H9 (cell line): ENCODE results near the gene SNX27. TPM values are rescaled to one million over a fixed set of nuclear protein-coding genes. Genes with fewer than 3 reads are reported as not detected.
"Not testable (repeated sequence)": the region's sequence is repeated elsewhere in the genome, so short reads cannot be mapped to it uniquely, and the experiment has no call there.

Experiments used
- DNase-seq: peaks from one replicate; pipeline ENCODE4 v3.0.0-alpha.2; 2017
- H2AFZ ChIP-seq: one replicate; pipeline ENCODE4 v1.6.1; 2013; ENCODE audit warnings: mild to moderate bottlenecking, low read length, control low read depth, moderate library complexity
- H2AK5ac ChIP-seq: 2 replicates; pipeline ENCODE4 v1.6.1; 2013; ENCODE audit warnings: low read length, control low read depth, mixed read lengths; ENCODE audit not compliant: insufficient read length
- H2BK120ac ChIP-seq: one replicate; pipeline ENCODE4 v1.6.1; 2013; ENCODE audit warnings: low read depth, mild to moderate bottlenecking, low read length, control low read depth, inconsistent platforms; ENCODE audit not compliant: poor library complexity, severe bottlenecking
- H2BK12ac ChIP-seq: 2 replicates; pipeline ENCODE4 v1.6.1; 2013; ENCODE audit warnings: low read length, control low read depth, mixed read lengths, low read depth; ENCODE audit not compliant: insufficient read length
- H2BK15ac ChIP-seq: 2 replicates; pipeline ENCODE4 v1.6.1; 2013; ENCODE audit warnings: low read depth, low read length, control low read depth
- H2BK20ac ChIP-seq: one replicate; pipeline ENCODE4 v1.6.1; 2013; ENCODE audit warnings: low read depth, mild to moderate bottlenecking, low read length, control low read depth, inconsistent platforms; ENCODE audit not compliant: poor library complexity, severe bottlenecking
- H2BK5ac ChIP-seq: 2 replicates; pipeline ENCODE4 v1.6.1; 2013; ENCODE audit warnings: low read length, control low read depth, mixed read lengths; ENCODE audit not compliant: insufficient read length
- H3K14ac ChIP-seq: 2 replicates; pipeline ENCODE4 v1.6.1; 2013; ENCODE audit warnings: low read length, control low read depth; ENCODE audit not compliant: insufficient read depth
- H3K18ac ChIP-seq: 2 replicates; pipeline ENCODE4 v1.6.1; 2013; ENCODE audit warnings: low read depth, mild to moderate bottlenecking, mixed read lengths, low read length, control low read depth; ENCODE audit not compliant: insufficient read length
- H3K23ac ChIP-seq: 2 replicates; pipeline ENCODE4 v1.6.1; 2013; ENCODE audit warnings: low read length, control low read depth, mixed read lengths, low read depth; ENCODE audit not compliant: insufficient read length
- H3K23me2 ChIP-seq: 2 replicates; pipeline ENCODE4 v1.6.1; 2013; ENCODE audit warnings: low read depth, mild to moderate bottlenecking, mixed read lengths, low read length, control low read depth; ENCODE audit not compliant: insufficient read length, poor library complexity, severe bottlenecking
- H3K27ac ChIP-seq: 2 replicates; pipeline ENCODE4 v1.5.1; 2013; ENCODE audit warnings: low read length, control low read depth, mixed read lengths, low read depth; ENCODE audit not compliant: insufficient read length
- H3K27me3 ChIP-seq: 2 replicates; pipeline ENCODE4 v1.6.1; 2013; ENCODE audit warnings: low read length, control low read depth, inconsistent platforms; ENCODE audit not compliant: insufficient read depth
- H3K4ac ChIP-seq: 2 replicates; pipeline ENCODE4 v1.6.1; 2013; ENCODE audit warnings: low read depth, mild to moderate bottlenecking, control low read depth, inconsistent platforms, low read length, moderate library complexity
- H3K4me1 ChIP-seq: 2 replicates; pipeline ENCODE4 v1.6.1; 2013; ENCODE audit warnings: low read length, control low read depth, inconsistent platforms; ENCODE audit not compliant: insufficient read depth
- H3K4me2 ChIP-seq: 2 replicates; pipeline ENCODE4 v1.6.1; 2013; ENCODE audit warnings: low read length, control low read depth, mixed read lengths; ENCODE audit not compliant: insufficient read length, insufficient read depth
- H3K56ac ChIP-seq: 2 replicates; pipeline ENCODE4 v1.6.1; 2013; ENCODE audit warnings: low read depth, mild to moderate bottlenecking, mixed read lengths, low read length, control low read depth; ENCODE audit not compliant: insufficient read length
- H3K79me1 ChIP-seq: 2 replicates; pipeline ENCODE4 v1.6.1; 2013; ENCODE audit warnings: low read depth, mild to moderate bottlenecking, moderate library complexity, low read length, control low read depth, inconsistent platforms; ENCODE audit not compliant: insufficient read depth, poor library complexity, severe bottlenecking
- H3K79me2 ChIP-seq: 2 replicates; pipeline ENCODE4 v1.6.1; 2013; ENCODE audit warnings: low read length, control low read depth, inconsistent platforms; ENCODE audit not compliant: insufficient read depth
- H3K9ac ChIP-seq: 2 replicates; pipeline ENCODE4 v1.6.1; 2013; ENCODE audit warnings: low read length, control low read depth, mixed read lengths; ENCODE audit not compliant: insufficient read length; ENCODE audit errors: extremely low read depth
- H3K9me3 ChIP-seq: one replicate; pipeline ENCODE4 v1.6.1; 2013; ENCODE audit warnings: low read depth, low read length, inconsistent platforms; ENCODE audit not compliant: control insufficient read depth
- H3T11ph ChIP-seq: one replicate; pipeline ENCODE4 v1.6.1; 2013; ENCODE audit warnings: mild to moderate bottlenecking, low read length, control low read depth, inconsistent platforms
- H4K20me1 ChIP-seq: one replicate; pipeline ENCODE4 v1.6.1; 2013; ENCODE audit not compliant: control insufficient read depth, insufficient read length, insufficient read depth
- H4K5ac ChIP-seq: 2 replicates; pipeline ENCODE4 v1.6.1; 2013; ENCODE audit warnings: low read depth, mild to moderate bottlenecking, mixed read lengths, low read length, control low read depth; ENCODE audit not compliant: insufficient read length
- H4K8ac ChIP-seq: replicated peaks from 2 replicates; pipeline ENCODE4 v1.6.1; 2013; ENCODE audit warnings: low read length, control low read depth, mixed read lengths, low read depth; ENCODE audit not compliant: insufficient read length
- H4K91ac ChIP-seq: 2 replicates; pipeline ENCODE4 v1.6.1; 2013; ENCODE audit warnings: low read depth, mild to moderate bottlenecking, moderate library complexity, mixed read lengths, low read length, control low read depth; ENCODE audit not compliant: insufficient read length
- H3K27ac Mint-ChIP-seq, 3 experiments: 2 replicates in 2 of 3; 3 replicates in 1 of 3; pipeline ENCODE4 v1.8.0; 2020 to 2021; ENCODE audit warnings: mixed read lengths in 3 of 3, mild to moderate bottlenecking in 1 of 3, moderate library complexity in 1 of 3
- H3K27me3 Mint-ChIP-seq: 2 replicates; pipeline ENCODE4 v1.8.0; 2021; ENCODE audit warnings: low read depth, mild to moderate bottlenecking, moderate library complexity, mixed read lengths
- H3K36me3 Mint-ChIP-seq, 3 experiments: 2 replicates in 2 of 3; 3 replicates in 1 of 3; pipeline ENCODE4 v1.8.0; 2020 to 2021; ENCODE audit warnings: low read depth in 3 of 3, mixed read lengths in 3 of 3; ENCODE audit not compliant: insufficient read depth in 1 of 3
- H3K4me1 Mint-ChIP-seq, 2 experiments: 2 replicates each; pipeline ENCODE4 v1.8.0; 2020; ENCODE audit warnings: mixed read lengths in 2 of 2
- H3K4me3 Mint-ChIP-seq, 2 experiments: 2 replicates in 1 of 2; 3 replicates in 1 of 2; pipeline ENCODE4 v1.8.0; 2020 to 2021; ENCODE audit warnings: mild to moderate bottlenecking in 2 of 2, mixed read lengths in 2 of 2, moderate library complexity in 1 of 2
- H3K9me3 Mint-ChIP-seq, 2 experiments: 2 replicates in 1 of 2; 3 replicates in 1 of 2; pipeline ENCODE4 v1.8.0; 2020; ENCODE audit warnings: mild to moderate bottlenecking in 2 of 2, mixed read lengths in 2 of 2, moderate library complexity in 1 of 2
- WGBS: extraction: QIAGEN DNeasy Blood & Tissue Kit; methylation state at CpG from one replicate; pipeline ENCODE4 v1.1.7; 2013; ENCODE audit warnings: missing lambda C conversion rate, low lambda C conversion rate, mixed read lengths; ENCODE audit not compliant: insufficient read length; ENCODE audit errors: extremely low coverage; 5-methylcytosine and 5-hydroxymethylcytosine counted together
- total RNA-seq: library from RNA; stranded (reverse); gene quantifications from 2 replicates; pipeline ENCODE4 v1.2.1, GENCODE V29; 2021
- TF ChIP-seq, protein P1 (sequence below): fragments of 200-600 bp; sonication (generic); conservative IDR thresholded peaks from 3 replicates; pipeline ENCODE4 v1.8.0; 2021; ENCODE audit warnings: antibody characterized with exemption, mild to moderate bottlenecking

SNX27 gene
- total RNA-seq, 1 experiment from 2014 or later = 48.9 TPM

DNA sequence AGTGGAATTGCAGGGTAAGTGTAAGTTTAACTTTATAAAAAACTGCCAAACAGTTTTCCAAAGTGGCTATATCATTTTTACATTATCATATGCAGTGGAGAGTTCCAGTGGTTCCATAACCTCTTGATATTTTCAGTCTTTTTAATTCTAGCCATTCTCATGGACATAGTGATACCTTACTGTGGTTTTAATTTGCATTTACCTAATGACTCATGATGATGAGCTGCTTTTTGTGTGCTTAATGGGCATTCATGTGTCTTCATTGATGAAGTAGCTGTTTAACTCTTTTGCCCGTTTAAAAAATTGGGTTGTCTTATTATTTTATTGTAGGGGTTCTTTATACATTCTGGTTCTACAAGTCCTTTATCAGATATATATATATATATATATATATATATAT, 29.4 kb downstream of the SNX27 start:
- Mint-ChIP-seq H3K27ac (no peak overlapping the region), H3K4me3 (no peak overlapping the region), H3K9me3 (no peaks in the 10 kb centered on the region), H3K36me3 (peaks cover 6 to 8% (median 7%) of the 10 kb centered on the region in 3 experiments; a peak in 6 of 7 replicates), H3K4me1 (no peaks in the 10 kb centered on the region), H3K27me3 (no peaks in the 10 kb centered on the region)
- WGBS = no CpG with 5 or more reads among the region's 1 CpG
- no peak overlapping the region for H2BK12ac ChIP-seq
- H3K56ac ChIP-seq = no peak overlapping the region
- no peak overlapping the region for H4K5ac ChIP-seq
- no peak overlapping the region for H3K4ac ChIP-seq
- no peak overlapping the region for H3K4me2 ChIP-seq
- no peak overlapping the region for H2BK120ac ChIP-seq
- no peak overlapping the region for H2BK20ac ChIP-seq
- no peak overlapping the region for H2AFZ ChIP-seq
- no peaks in the 10 kb centered on the region for H3K9me3 ChIP-seq
- no peak for DNase-seq
- no peaks in the 10 kb centered on the region for H3K4me1 ChIP-seq
- no peaks in the 10 kb centered on the region for H4K20me1 ChIP-seq
- no peak overlapping the region for H4K91ac ChIP-seq
- H3K27ac ChIP-seq = no peak overlapping the region
- H2BK15ac ChIP-seq = no peak overlapping the region
- H3K23ac ChIP-seq = no peak overlapping the region
- H4K8ac ChIP-seq = no peak overlapping the region
- H2AK5ac ChIP-seq = no peak overlapping the region
- H3K23me2 ChIP-seq = no peaks in the 10 kb centered on the region
- no peaks in the 10 kb centered on the region; the same call in 1 of the 2 replicates for H3K79me2 ChIP-seq
- no peaks in the 10 kb centered on the region for H3K27me3 ChIP-seq
- H3K14ac ChIP-seq = no peak overlapping the region
- H3K79me1 ChIP-seq = no peaks in the 10 kb centered on the region
- H2BK5ac ChIP-seq = no peak overlapping the region
- no peak overlapping the region for H3K18ac ChIP-seq
- TF ChIP-seq, protein P1, sequence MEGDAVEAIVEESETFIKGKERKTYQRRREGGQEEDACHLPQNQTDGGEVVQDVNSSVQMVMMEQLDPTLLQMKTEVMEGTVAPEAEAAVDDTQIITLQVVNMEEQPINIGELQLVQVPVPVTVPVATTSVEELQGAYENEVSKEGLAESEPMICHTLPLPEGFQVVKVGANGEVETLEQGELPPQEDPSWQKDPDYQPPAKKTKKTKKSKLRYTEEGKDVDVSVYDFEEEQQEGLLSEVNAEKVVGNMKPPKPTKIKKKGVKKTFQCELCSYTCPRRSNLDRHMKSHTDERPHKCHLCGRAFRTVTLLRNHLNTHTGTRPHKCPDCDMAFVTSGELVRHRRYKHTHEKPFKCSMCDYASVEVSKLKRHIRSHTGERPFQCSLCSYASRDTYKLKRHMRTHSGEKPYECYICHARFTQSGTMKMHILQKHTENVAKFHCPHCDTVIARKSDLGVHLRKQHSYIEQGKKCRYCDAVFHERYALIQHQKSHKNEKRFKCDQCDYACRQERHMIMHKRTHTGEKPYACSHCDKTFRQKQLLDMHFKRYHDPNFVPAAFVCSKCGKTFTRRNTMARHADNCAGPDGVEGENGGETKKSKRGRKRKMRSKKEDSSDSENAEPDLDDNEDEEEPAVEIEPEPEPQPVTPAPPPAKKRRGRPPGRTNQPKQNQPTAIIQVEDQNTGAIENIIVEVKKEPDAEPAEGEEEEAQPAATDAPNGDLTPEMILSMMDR = no peak
- no peak overlapping the region for H3T11ph ChIP-seq
- no peak overlapping the region for H3K9ac ChIP-seq

DNA sequence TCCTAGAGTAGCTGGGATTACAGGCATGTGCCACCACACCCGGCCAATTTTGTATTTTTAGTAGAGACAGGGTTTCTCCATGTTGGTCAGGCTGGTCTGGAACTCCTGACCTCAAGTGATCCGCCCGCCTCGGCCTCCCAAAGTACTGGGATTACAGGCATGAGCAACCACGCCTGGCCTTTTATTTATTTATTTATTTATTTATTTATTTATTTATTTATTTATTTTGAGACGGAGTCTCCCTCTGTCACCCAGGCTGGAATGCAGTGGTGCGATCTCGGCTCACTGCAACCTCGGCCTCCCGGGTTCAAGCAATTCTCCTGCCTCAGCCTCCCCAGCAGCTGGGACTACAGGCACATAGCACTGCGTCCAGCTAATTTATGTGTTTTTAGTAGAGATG, 31.2 kb downstream of the SNX27 start:
- H3K9me3 Mint-ChIP-seq, H2BK20ac ChIP-seq, H2AK5ac ChIP-seq, DNase-seq, H4K8ac ChIP-seq, H4K91ac ChIP-seq, H3K4ac ChIP-seq, H3K23ac ChIP-seq, H3K23me2 ChIP-seq, H3K27ac ChIP-seq, H3K36me3 Mint-ChIP-seq, H3K27me3 Mint-ChIP-seq, H3K27me3 ChIP-seq, H3K9ac ChIP-seq, H3K79me1 ChIP-seq, H3K4me2 ChIP-seq, H4K5ac ChIP-seq, H3K4me3 Mint-ChIP-seq, H2BK5ac ChIP-seq, H2AFZ ChIP-seq, H3K4me1 Mint-ChIP-seq, H2BK120ac ChIP-seq, H3K27ac Mint-ChIP-seq, H3K14ac ChIP-seq, H3T11ph ChIP-seq, H2BK12ac ChIP-seq, H3K4me1 ChIP-seq, H3K9me3 ChIP-seq, H3K18ac ChIP-seq, H2BK15ac ChIP-seq, H4K20me1 ChIP-seq, H3K79me2 ChIP-seq, H3K56ac ChIP-seq: not testable (repeated sequence)
- WGBS = no CpG with 5 or more reads among the region's 11 CpGs
